Endothelial cell (in vitro differentiated cells): ENCODE results near the gene RAPH1. TPM values are rescaled to one million over a fixed set of nuclear protein-coding genes. Genes with fewer than 3 reads are reported as not detected.

Experiments
- DNase-seq: peaks from one replicate; pipeline ENCODE4 v3.0.0; 2021; ENCODE audit warnings: low spot score
- H3K27ac Mint-ChIP-seq: one replicate; pipeline ENCODE4 v1.8.0; 2021; ENCODE audit warnings: mixed read lengths, inconsistent platforms; ENCODE audit not compliant: unreplicated experiment
- H3K27me3 Mint-ChIP-seq: one replicate; pipeline ENCODE4 v1.8.0; 2021; ENCODE audit warnings: mild to moderate bottlenecking, moderate library complexity, mixed read lengths, inconsistent platforms; ENCODE audit not compliant: unreplicated experiment
- H3K36me3 Mint-ChIP-seq: one replicate; pipeline ENCODE4 v1.8.0; 2021; ENCODE audit warnings: mild to moderate bottlenecking, low read depth, mixed read lengths, inconsistent platforms; ENCODE audit not compliant: unreplicated experiment
- H3K4me1 Mint-ChIP-seq: one replicate; pipeline ENCODE4 v1.8.0; 2021; ENCODE audit warnings: mild to moderate bottlenecking, mixed read lengths, inconsistent platforms; ENCODE audit not compliant: unreplicated experiment
- H3K4me3 Mint-ChIP-seq: one replicate; pipeline ENCODE4 v1.8.0; 2021; ENCODE audit warnings: mild to moderate bottlenecking, mixed read lengths, inconsistent platforms; ENCODE audit not compliant: unreplicated experiment
- H3K9me3 Mint-ChIP-seq: one replicate; pipeline ENCODE4 v1.8.0; 2021; ENCODE audit warnings: mixed read lengths, inconsistent platforms; ENCODE audit not compliant: unreplicated experiment
- total RNA-seq: library from RNA; stranded (reverse); fragmentation: NEBNext Ultra II Directional; extraction: Animal tissue kit (Norgen Biotek cat#: 25700); gene quantifications from one replicate; pipeline ENCODE4 v1.2.1, GENCODE V29; 2021; ENCODE audit not compliant: unreplicated experiment
- TF ChIP-seq, protein P1 (sequence below): fragments of 200-600 bp; sonication (generic); IDR thresholded peaks from one replicate; pipeline ENCODE4 v1.5.0; 2021; ENCODE audit warnings: antibody characterized with exemption; ENCODE audit not compliant: unreplicated experiment

The RAPH1 gene
- total RNA-seq, 1 donor from 2014 or later, result 74.1 TPM

DNA sequence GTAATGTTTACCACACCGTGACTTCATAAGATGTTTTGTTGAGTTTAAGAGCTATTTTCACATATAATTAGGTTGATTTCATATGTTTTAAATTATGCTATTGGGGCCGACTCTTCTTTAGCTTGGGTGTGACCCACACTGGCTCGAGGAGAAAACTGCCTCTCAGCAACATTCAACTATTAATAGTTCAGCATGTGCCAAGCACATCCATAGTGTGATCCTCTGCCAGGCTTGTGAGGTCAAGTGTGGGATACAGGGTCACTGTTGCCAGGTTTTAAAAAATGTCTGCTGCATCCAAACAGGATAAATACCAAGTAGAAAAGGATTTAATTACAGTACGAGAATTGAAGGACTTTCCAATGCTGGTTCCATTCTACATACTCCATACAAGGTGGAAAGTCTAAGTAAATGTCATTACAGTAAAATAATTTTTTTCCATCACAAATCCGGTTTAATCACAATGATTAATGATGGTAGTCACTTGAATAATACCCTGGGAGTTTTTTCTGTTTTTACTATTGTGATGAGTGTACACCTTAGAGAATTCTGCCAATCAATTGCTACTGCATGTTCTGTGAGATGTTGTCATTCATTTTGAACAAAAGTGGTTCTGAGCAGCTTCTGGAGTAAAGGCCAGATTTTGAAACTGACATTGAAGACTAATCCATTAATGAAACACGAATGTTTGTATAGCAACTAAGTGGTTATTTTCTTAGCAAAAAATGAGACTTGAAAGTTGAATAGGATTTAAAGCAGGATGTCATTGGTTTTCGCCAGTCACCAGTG is 122.4 kb downstream of the RAPH1 start:
- H3K9me3 Mint-ChIP-seq, result no peaks in the 10 kb centered on the region
- H3K4me1 Mint-ChIP-seq, result peaks cover 5% of the 10 kb centered on the region
- no peak overlapping the region for H3K4me3 Mint-ChIP-seq
- peaks cover 3% of the 10 kb centered on the region for H3K27me3 Mint-ChIP-seq
- DNase-seq, result no peak
- peaks cover 34% of the 10 kb centered on the region for H3K36me3 Mint-ChIP-seq
- TF ChIP-seq, protein P1, sequence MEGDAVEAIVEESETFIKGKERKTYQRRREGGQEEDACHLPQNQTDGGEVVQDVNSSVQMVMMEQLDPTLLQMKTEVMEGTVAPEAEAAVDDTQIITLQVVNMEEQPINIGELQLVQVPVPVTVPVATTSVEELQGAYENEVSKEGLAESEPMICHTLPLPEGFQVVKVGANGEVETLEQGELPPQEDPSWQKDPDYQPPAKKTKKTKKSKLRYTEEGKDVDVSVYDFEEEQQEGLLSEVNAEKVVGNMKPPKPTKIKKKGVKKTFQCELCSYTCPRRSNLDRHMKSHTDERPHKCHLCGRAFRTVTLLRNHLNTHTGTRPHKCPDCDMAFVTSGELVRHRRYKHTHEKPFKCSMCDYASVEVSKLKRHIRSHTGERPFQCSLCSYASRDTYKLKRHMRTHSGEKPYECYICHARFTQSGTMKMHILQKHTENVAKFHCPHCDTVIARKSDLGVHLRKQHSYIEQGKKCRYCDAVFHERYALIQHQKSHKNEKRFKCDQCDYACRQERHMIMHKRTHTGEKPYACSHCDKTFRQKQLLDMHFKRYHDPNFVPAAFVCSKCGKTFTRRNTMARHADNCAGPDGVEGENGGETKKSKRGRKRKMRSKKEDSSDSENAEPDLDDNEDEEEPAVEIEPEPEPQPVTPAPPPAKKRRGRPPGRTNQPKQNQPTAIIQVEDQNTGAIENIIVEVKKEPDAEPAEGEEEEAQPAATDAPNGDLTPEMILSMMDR, result no peak
- H3K27ac Mint-ChIP-seq, result no peak overlapping the region

DNA sequence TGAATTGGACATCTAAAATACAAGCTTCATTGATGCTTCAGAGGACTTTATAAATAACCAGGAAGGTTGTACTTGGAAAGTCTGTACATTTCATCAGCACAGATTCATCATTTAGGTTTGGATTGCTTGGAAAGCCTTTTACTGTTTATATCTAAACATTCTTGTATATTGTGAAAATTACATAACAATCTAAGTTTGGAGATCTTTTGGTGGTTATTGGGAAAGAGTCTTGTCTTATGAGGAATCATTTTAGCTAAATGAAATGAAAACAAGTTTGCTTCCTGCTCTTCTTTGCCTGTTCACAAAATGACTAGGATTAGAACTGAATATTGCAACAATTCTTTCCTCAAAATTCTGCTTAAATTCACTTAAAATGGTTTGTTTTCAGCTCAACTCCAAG is 127.6 kb downstream of the RAPH1 start:
- H3K27ac Mint-ChIP-seq, result no peak overlapping the region
- H3K27me3 Mint-ChIP-seq, result peaks cover under 1% of the 10 kb centered on the region
- TF ChIP-seq, protein P1, result no peak
- H3K9me3 Mint-ChIP-seq, result no peaks in the 10 kb centered on the region
- H3K4me3 Mint-ChIP-seq, result peak overlapping the region; percentile 13
- H3K36me3 Mint-ChIP-seq, result peaks cover 37% of the 10 kb centered on the region
- DNase-seq, result no peak
- H3K4me1 Mint-ChIP-seq, result no peaks in the 10 kb centered on the region

DNA sequence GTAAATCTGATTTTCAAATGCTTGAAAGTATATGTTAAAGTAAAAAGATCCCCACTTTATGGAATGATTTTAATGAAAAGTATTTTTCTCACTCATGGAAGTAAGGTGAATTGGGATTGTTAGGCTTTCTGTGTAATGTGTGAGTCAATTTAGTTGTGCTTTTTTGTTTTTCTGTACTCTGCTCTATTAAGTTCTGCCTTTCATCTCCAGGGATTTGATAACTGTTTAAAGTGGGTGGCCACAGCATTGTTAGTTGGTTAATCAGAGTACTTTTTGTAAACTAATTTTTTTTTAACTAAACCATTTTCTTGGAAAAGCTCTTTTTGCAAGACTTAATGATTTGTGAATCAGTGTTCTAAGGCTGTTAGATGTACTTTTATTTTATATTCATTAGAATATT is 130.1 kb downstream of the RAPH1 start:
- Mint-ChIP-seq H3K4me3 (no peak overlapping the region), H3K27ac (no peak overlapping the region), H3K9me3 (no peaks in the 10 kb centered on the region), H3K4me1 (peaks cover 6% of the 10 kb centered on the region), H3K36me3 (peaks cover 28% of the 10 kb centered on the region), H3K27me3 (no peaks in the 10 kb centered on the region)
- TF ChIP-seq, protein P1, result no peak
- DNase-seq, result no peak

DNA sequence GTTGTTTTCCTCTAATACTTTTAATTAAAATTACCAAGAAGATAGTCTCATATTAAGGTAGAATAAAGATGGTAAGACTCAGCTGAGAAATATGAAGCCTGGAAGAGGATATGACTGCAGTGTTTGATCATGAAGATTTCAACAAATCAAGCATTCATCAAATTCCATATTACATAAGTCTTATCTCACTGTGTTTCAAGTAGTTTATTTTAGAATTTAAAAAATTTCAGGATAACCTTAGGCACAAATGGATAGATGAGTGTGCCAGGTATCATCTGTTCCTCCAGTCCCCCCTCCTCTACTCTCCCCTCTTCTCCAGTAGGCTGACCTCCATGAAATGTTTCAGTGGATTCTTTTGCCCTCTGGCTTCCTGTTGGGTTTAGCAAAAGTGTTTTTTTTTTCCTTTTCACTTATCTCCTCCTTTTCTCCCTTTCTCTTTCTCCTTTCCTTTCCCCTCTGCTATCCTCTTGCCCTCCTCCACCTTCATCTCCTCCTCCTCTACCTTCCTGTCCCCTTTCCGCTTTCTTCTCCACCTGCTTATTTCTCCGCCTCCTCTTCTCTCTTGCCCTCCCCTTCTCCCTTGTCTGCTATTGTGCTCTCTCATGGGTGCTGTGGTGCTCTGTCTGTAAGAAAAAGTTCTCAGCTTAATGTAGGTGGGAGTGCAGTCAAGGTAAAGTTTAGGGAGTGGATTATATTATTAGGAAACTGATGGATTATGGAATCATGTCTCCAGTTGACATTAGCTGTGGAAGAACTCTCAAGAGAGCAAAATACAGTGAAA is 134.1 kb downstream of the RAPH1 start:
- DNase-seq, result no peak
- Mint-ChIP-seq H3K36me3 (peaks cover 24% of the 10 kb centered on the region), H3K4me3 (no peak overlapping the region), H3K4me1 (peaks cover 10% of the 10 kb centered on the region), H3K9me3 (no peaks in the 10 kb centered on the region), H3K27me3 (no peaks in the 10 kb centered on the region), H3K27ac (peak overlapping the region; percentile 1)
- TF ChIP-seq, protein P1, result no peak

DNA sequence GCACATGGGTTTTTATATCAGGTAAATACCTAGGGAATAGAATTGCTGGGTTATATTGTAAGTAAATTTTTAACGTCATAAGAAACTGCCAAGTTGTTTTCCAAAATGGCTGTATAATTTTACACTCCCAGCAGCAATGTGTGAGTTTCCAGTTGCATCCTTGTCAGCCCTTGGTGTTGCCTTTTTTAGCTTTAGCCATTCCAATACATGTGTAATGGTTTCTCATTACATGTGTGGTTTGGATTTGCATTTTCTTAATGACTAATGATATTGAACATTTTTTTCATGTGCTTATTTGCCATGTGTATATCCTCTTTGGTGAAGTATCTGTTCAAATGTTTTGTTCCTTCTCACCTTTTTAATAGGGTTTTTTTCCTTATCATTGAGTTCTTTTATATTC is 136.1 kb downstream of the RAPH1 start:
- H3K4me1 Mint-ChIP-seq, result peaks cover 19% of the 10 kb centered on the region
- no peaks in the 10 kb centered on the region for H3K27me3 Mint-ChIP-seq
- no peak for DNase-seq
- H3K27ac Mint-ChIP-seq, result no peak overlapping the region
- TF ChIP-seq, protein P1, result no peak
- H3K36me3 Mint-ChIP-seq, result peaks cover 20% of the 10 kb centered on the region
- no peak overlapping the region for H3K4me3 Mint-ChIP-seq
- H3K9me3 Mint-ChIP-seq, result no peaks in the 10 kb centered on the region
